OCI-LY3 (cell line): ENCODE measurements around the gene FAM177B.
"Not testable (repeated sequence)": the region's sequence is repeated elsewhere in the genome, so short reads cannot be mapped to it uniquely, and the experiment has no call there.

Experiments used
- H2AFZ ChIP-seq: fragments of 200-600, 300-600 bp; shearing (Covaris generic); 2 replicates; pipeline ENCODE4 v1.6.0; 2014; ENCODE audit warnings: antibody characterized with exemption, low read depth, low read length
- H3K27ac ChIP-seq: fragments of 200-600, 300-600 bp; sonication (generic); 2 replicates; pipeline ENCODE4 v1.5.1; 2014; ENCODE audit warnings: mild to moderate bottlenecking, low read length, moderate library complexity, mixed read lengths
- H3K27me3 ChIP-seq: fragments of 200-600, 300-600 bp; sonication (generic); 2 replicates; pipeline ENCODE4 v1.6.1; 2014; ENCODE audit warnings: low read depth, low read length, mixed read lengths
- H3K36me3 ChIP-seq: fragments of 200-600, 300-600 bp; sonication (generic); replicated peaks from 2 replicates; pipeline ENCODE3; 2014; ENCODE audit warnings: low read depth, low read length, mixed read lengths
- H3K4me1 ChIP-seq: fragments of 300-600, 200-600 bp; sonication (generic); 2 replicates; pipeline ENCODE4 v1.6.1; 2014; ENCODE audit warnings: low read length, mixed read lengths
- H3K4me2 ChIP-seq: fragments of 200-600, 300-600 bp; sonication (generic); 2 replicates; pipeline ENCODE4 v1.6.1; 2014; ENCODE audit warnings: low read length, mixed read lengths
- H3K4me3 ChIP-seq: fragments of 300-600, 200-600 bp; sonication (generic); 2 replicates; pipeline ENCODE4 v1.5.1; 2014; ENCODE audit warnings: antibody characterized with exemption, mild to moderate bottlenecking, low read length, moderate library complexity
- H3K79me2 ChIP-seq: fragments of 300-600, 200-600 bp; shearing (Covaris generic); 2 replicates; pipeline ENCODE4 v1.6.1; 2014; ENCODE audit warnings: mild to moderate bottlenecking, low read length, mixed read lengths
- H3K9ac ChIP-seq: fragments of 300-600, 200-600 bp; shearing (Covaris generic); 2 replicates; pipeline ENCODE4 v1.6.0; 2014; ENCODE audit warnings: mild to moderate bottlenecking, low read length, moderate library complexity
- H3K9me3 ChIP-seq: fragments of 200-600, 300-600 bp; shearing (Covaris generic); 2 replicates; pipeline ENCODE4 v1.6.1; 2014; ENCODE audit warnings: low read length, mixed read lengths; ENCODE audit not compliant: insufficient read depth
- H4K20me1 ChIP-seq: fragments of 200-600, 300-600 bp; sonication (generic); 2 replicates; pipeline ENCODE4 v1.6.1; 2016; ENCODE audit warnings: low read length, mixed read lengths; ENCODE audit not compliant: insufficient read depth
- EZH2phosphoT487 ChIP-seq: fragments of 200-600 bp; shearing (Covaris generic); IDR thresholded peaks from 2 replicates; pipeline ENCODE4 v1.6.1; 2018; ENCODE audit warnings: antibody characterized with exemption, mixed run types, low read depth
- TF ChIP-seq, protein P1 (sequence below): fragments of 200-600, 300-600 bp; sonication (generic); IDR thresholded peaks from 2 replicates; pipeline ENCODE4 v1.5.1; 2014; ENCODE audit warnings: antibody characterized with exemption, low read length, low read depth

The FAM177B gene

DNA sequence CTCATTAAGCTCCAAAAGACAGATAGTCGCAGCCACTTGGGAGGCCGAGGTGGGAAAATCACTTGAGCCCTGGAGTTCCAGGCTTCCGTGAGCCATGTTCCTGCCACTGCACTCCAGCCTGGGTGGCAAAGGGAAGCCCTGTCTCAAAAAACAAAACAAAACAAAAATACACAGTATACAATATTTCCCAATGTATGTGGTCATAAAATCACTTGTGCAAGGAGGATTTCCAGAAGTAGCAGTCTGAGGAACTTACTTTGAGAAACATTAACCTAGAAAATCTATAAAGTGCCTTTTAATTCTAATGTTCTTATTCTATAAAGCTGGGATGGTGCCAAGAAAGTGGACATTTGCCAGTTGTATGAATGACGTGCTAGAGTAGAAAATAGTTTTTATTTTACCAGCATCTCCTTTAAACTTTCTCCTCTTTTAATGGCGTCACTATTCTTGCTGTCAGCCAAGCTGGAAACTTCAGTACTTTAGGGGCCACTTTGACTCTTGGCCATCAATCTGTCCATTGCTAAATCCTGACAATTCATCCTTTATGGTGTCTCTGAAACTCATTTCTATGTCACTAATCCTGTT lies 22.5 kb downstream of the FAM177B start:
- Histone ChIP-seq H3K27me3 (no peaks in the 10 kb centered on the region; the same call in 1 of the 2 replicates), H3K4me1 (no peaks in the 10 kb centered on the region), H4K20me1 (no peaks in the 10 kb centered on the region), H2AFZ (no peak overlapping the region), H3K4me3 (no peak overlapping the region), H3K36me3 (no peaks in the 10 kb centered on the region), H3K9me3 (no peaks in the 10 kb centered on the region), H3K79me2 (no peaks in the 10 kb centered on the region), H3K27ac (no peak overlapping the region), H3K9ac (no peak overlapping the region), H3K4me2 (no peak overlapping the region)
- TF ChIP-seq EZH2phosphoT487: no peak
- TF ChIP-seq, protein P1, sequence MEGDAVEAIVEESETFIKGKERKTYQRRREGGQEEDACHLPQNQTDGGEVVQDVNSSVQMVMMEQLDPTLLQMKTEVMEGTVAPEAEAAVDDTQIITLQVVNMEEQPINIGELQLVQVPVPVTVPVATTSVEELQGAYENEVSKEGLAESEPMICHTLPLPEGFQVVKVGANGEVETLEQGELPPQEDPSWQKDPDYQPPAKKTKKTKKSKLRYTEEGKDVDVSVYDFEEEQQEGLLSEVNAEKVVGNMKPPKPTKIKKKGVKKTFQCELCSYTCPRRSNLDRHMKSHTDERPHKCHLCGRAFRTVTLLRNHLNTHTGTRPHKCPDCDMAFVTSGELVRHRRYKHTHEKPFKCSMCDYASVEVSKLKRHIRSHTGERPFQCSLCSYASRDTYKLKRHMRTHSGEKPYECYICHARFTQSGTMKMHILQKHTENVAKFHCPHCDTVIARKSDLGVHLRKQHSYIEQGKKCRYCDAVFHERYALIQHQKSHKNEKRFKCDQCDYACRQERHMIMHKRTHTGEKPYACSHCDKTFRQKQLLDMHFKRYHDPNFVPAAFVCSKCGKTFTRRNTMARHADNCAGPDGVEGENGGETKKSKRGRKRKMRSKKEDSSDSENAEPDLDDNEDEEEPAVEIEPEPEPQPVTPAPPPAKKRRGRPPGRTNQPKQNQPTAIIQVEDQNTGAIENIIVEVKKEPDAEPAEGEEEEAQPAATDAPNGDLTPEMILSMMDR: no peak

DNA sequence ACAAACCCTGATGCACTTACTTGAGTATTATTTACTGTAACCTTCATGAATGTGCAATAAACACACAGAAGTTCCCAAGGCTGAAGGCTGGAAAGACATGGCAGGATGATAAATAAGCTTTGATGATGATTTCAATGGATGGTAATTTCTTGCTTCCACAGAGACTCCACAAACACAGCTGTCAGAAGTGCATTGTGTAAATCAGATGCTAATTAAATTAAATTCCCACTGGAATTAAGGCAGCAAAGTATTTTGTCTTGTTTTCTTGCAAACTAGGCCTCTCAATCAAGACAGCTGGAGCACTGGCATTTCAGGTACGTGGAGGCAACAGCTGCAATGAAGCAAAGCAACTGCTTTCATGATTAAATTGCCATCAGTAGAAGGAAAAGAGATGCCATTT lies 24.1 kb downstream of the FAM177B start:
- Histone ChIP-seq H3K27me3 (no peaks in the 10 kb centered on the region; the same call in 1 of the 2 replicates), H3K9me3 (no peaks in the 10 kb centered on the region), H3K27ac (no peak overlapping the region), H3K4me3 (no peak overlapping the region), H3K79me2 (no peaks in the 10 kb centered on the region), H4K20me1 (no peaks in the 10 kb centered on the region), H2AFZ (no peak overlapping the region), H3K9ac (no peak overlapping the region), H3K36me3 (no peaks in the 10 kb centered on the region), H3K4me2 (no peak overlapping the region), H3K4me1 (no peaks in the 10 kb centered on the region)
- TF ChIP-seq, protein P1: no peak
- no peak for TF ChIP-seq EZH2phosphoT487

DNA sequence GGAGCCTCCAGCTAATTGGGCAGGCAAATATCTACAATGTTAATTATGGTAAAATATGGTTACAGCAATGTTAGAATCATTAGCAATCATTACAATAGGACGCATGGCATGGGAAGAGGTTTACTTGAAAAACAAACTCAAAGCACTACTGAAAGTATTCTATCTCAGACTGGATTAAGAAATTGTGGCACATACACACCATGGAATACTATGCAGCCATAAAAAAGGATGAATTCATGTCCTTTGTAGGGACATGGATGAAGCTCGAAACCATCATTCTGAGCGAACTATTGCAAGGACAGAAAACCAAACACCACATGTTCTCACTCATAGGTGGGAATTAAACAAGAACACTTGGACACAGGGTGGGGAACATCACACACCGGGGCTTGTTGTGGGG lies 25.2 kb downstream of the FAM177B start:
- H3K4me3 ChIP-seq, H3K79me2 ChIP-seq, H3K9ac ChIP-seq, H3K4me2 ChIP-seq, H3K27me3 ChIP-seq, H3K4me1 ChIP-seq, H3K36me3 ChIP-seq, H3K27ac ChIP-seq, H4K20me1 ChIP-seq, H2AFZ ChIP-seq, H3K9me3 ChIP-seq: not testable (repeated sequence)

- no peaks in the 10 kb centered on the region for H3K79me2 ChIP-seq
- no peak overlapping the region for H3K27ac ChIP-seq
- H3K4me1 ChIP-seq: peaks cover 8% of the 10 kb centered on the region
- H4K20me1 ChIP-seq: no peaks in the 10 kb centered on the region
- no peak overlapping the region for H3K9ac ChIP-seq
- H2AFZ ChIP-seq: no peak overlapping the region
- no peaks in the 10 kb centered on the region for H3K27me3 ChIP-seq
- H3K36me3 ChIP-seq: peaks cover 3% of the 10 kb centered on the region
- TF ChIP-seq, protein P1: no peak
- TF ChIP-seq EZH2phosphoT487: no peak
- H3K4me3 ChIP-seq: no peak overlapping the region
- H3K4me2 ChIP-seq: peak overlapping the region; percentile 17; the same call in 1 of the 2 replicates
- H3K9me3 ChIP-seq: peaks cover 12% of the 10 kb centered on the region; the same call in 1 of the 2 replicates
Measured at GRCh38 chr1:222767152-222767571, 30.2 kb downstream of the FAM177B start.
